ENCODE data around the gene SPATA12. TPM values are rescaled to one million over a fixed set of nuclear protein-coding genes. Genes with fewer than 3 reads are reported as not detected.

SPATA12 gene
- total RNA-seq, 4 donors from 2014 or later = not detected

DNA sequence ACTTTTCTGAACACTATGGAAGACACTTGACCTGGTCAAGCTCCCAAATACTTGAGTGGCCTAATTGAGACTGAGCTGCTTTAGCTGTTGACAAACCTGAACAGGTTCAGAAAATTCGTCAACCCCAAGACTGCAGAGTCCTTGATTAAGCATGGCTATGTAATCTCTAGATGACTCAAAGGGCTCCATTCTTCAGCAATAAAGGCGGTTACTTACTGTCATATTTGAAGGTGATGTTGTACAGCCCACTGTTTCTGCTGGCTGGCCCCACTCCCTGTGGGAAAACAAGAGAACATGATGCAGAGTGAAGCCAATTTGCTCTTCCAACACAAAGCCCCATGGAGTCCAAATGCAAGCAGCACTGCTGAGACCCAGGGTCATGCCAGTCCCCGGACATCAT lies 59.6 kb downstream of the SPATA12 start:
- in situ Hi-C loops (cut with MboI; ENCODE audit: low pct_ligation_motif_present in 1 of 4, low pct_unique_long_range_greater_than_20kb in 1 of 4, low sequenced_read_pairs in 3 of 4) = no loop called here
- no peaks in the 10 kb centered on the region for H3K36me3 ChIP-seq
- WGBS, 2 donors (ENCODE audit: low coverage in 1 of 2) = 60 to 68% methylated on average over 1 to 3 of the region's 3 CpGs

DNA sequence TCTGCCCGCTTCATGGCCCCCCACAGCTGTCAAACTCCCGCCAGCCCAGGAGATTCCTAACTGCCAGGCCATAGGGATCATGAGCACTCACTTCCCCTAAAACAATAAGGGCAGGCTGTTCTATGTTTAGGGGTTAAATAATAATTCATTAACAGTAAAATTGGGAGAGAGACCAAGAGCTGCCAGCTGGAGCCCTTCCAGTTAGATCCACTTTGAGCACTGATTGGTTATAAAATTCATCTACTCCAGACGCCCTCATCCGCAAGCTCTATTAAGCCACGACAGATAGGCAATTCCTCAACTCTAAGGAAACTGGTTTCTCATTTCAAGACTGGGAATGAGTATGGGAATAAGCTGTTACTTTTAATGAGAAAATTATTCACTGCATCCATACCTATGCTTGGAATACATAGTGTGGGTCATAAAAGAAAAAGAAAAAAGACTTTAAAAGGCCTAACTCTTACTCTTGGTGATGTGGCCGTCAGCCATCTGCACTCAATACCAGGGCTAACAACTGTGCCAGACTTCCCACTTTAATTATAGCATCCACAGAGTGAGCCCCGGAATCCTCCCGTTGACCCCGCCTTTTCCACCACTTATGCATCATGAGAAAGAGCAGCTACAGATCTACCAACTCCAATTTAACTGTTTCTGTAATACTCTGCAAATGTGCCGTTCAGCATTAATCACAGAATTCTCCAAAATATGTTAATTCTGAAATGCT lies 60.1 kb downstream of the SPATA12 start:
- 66 to 70% methylated on average over 8 to 10 of the region's 10 CpGs for WGBS, 2 donors (ENCODE audit: low coverage in 1 of 2)
- no peaks in the 10 kb centered on the region for H3K36me3 ChIP-seq
- H3K9me3 ChIP-seq = no peaks in the 10 kb centered on the region
- in situ Hi-C loops (cut with MboI; ENCODE audit: low pct_ligation_motif_present in 1 of 4, low pct_unique_long_range_greater_than_20kb in 1 of 4, low sequenced_read_pairs in 3 of 4) (no loop called here), intact Hi-C loops (cut with DNase I; ENCODE audit: low total_unique reads) (no loop called here)
- no peaks in the 10 kb centered on the region for H3K27me3 ChIP-seq
- H3K4me1 ChIP-seq = peaks cover 0 to 9% (median 3%) of the 10 kb centered on the region in 4 donors
- DNase-seq = no peak
- no peak overlapping the region for H3K4me3 ChIP-seq
- H3K27ac ChIP-seq = peak overlapping the region; percentile 4 to 85 (median 58)
- TF ChIP-seq EP300 (IDR thresholded peaks at IDR 0.05; ENCODE audit: low read depth) = no peak
- TF ChIP-seq, protein P1, sequence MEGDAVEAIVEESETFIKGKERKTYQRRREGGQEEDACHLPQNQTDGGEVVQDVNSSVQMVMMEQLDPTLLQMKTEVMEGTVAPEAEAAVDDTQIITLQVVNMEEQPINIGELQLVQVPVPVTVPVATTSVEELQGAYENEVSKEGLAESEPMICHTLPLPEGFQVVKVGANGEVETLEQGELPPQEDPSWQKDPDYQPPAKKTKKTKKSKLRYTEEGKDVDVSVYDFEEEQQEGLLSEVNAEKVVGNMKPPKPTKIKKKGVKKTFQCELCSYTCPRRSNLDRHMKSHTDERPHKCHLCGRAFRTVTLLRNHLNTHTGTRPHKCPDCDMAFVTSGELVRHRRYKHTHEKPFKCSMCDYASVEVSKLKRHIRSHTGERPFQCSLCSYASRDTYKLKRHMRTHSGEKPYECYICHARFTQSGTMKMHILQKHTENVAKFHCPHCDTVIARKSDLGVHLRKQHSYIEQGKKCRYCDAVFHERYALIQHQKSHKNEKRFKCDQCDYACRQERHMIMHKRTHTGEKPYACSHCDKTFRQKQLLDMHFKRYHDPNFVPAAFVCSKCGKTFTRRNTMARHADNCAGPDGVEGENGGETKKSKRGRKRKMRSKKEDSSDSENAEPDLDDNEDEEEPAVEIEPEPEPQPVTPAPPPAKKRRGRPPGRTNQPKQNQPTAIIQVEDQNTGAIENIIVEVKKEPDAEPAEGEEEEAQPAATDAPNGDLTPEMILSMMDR (IDR thresholded peaks at IDR 0.05) = no peak
- TF ChIP-seq POLR2AphosphoS5 (IDR thresholded peaks at IDR 0.05) = no peak
- TF ChIP-seq POLR2A (IDR thresholded peaks at IDR 0.05) = no peak

More for the DNA sequence above, 59.6 kb downstream of the SPATA12 start:
- no peaks in the 10 kb centered on the region for H3K9me3 ChIP-seq
- H3K4me3 ChIP-seq = no peak overlapping the region
- peaks cover 0 to 9% (median 3%) of the 10 kb centered on the region in 4 donors for H3K4me1 ChIP-seq
- H3K27me3 ChIP-seq = no peaks in the 10 kb centered on the region
- H3K27ac ChIP-seq = peak overlapping the region; percentile 4 to 85 (median 58)
- intact Hi-C loops (cut with DNase I; ENCODE audit: low total_unique reads) = no loop called here
- no peak for DNase-seq
- TF ChIP-seq, protein P1 (IDR thresholded peaks at IDR 0.05) = no peak
- TF ChIP-seq POLR2AphosphoS5 (IDR thresholded peaks at IDR 0.05) = peak; percentile 33 to 81 (median 56)
- TF ChIP-seq EP300 (IDR thresholded peaks at IDR 0.05; ENCODE audit: low read depth) = no peak
- no peak for TF ChIP-seq POLR2A (IDR thresholded peaks at IDR 0.05)

Other genes with a start within 250 kb of the SPATA12 start
- gene IL17RD, start 104.7 kb downstream of the SPATA12 start, total RNA-seq = 10 to 100 TPM in 1 of 4 donors, 1 to 10 TPM in 3; 1.9 to 40.4 (median 2.7) TPM
- gene HESX1, start 139.3 kb downstream of the SPATA12 start, total RNA-seq = under 1 TPM in 1 of 4 donors, not detected in 3; 0.82 TPM
- 10 to 100 TPM; 12.7 to 39.1 (median 26.6) TPM for gene APPL1, start 167.1 kb downstream of the SPATA12 start, total RNA-seq
- gene ASB14, start 232.0 kb downstream of the SPATA12 start, total RNA-seq = not detected